GM21786 (cell line): ENCODE data around the gene BDKRB2.

Experiments
- ATAC-seq: cut with Tn5 transposase; IDR thresholded peaks from one replicate; pipeline ENCODE4 v1.9.1; 2021; ENCODE audit not compliant: unreplicated experiment

Gene BDKRB2

DNA sequence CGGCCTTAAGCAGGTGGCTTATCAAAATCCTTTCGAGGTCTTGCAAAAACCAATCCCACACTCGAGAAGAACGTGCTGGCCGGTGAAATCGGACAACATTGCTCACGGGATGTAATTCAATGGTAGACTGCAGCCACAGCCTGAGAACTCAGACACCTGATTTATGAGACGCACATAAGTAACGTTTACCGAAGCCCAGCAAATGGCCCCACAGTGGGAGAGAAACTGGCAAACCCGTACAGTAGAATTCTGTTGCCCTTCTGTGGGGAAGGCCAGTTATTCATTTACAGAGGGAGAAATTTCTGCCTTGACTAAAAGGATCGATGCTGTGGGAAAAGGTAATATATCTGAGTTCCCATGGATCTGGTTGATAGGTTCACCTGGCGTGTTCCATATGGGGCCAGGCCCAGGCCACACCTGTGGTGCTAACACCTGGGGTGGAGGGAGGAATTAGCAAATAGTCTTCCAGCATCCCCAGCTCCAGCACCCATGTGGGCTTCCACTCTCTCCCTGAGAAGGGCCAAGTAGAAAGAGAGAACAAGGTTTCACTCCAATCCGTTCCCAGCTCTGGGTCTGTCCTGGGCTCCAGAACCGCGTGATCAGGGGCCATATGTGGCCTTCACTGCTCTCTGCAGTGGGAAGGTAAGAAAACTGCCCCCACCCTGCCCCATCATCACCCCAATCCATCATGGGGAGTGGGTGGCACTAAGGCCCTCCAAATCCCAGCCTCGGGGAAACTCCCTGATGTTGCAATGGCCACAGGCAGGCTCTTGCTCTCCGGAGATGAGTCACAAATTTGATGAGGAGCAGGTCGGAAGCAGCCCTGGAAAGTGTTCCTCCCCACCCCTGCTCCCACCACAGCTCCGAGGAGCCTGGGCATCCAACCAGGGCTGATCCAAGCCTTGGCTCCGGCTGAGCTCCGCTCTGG, 64.1 kb downstream of the BDKRB2 start:
- no peak for ATAC-seq

DNA sequence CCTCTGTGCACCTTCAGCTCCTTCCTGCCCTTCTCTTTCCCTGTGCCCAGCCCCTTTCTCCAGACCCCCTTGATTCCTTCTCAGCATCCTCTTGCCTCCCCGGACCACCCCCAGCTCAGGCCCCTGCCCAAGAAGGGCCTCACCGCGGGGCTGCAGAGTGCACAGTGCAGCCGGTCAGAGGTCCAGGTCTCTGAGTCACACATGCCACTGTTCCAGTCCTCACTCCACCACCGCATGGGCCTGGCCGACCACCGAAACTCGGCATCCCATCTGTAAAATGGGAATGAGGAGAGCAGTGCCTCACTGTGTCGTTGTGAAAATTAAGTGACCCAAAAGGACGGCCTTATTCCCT, 64.7 kb downstream of the BDKRB2 start:
- ATAC-seq = no peak

GRCh38 chr14:96270565-96271420, 66.2 kb downstream of the BDKRB2 start:
- ATAC-seq = no peak

- ATAC-seq = no peak
These were observed 66.8 kb downstream of the BDKRB2 start for GRCh38 chr14:96271421-96271762.

DNA sequence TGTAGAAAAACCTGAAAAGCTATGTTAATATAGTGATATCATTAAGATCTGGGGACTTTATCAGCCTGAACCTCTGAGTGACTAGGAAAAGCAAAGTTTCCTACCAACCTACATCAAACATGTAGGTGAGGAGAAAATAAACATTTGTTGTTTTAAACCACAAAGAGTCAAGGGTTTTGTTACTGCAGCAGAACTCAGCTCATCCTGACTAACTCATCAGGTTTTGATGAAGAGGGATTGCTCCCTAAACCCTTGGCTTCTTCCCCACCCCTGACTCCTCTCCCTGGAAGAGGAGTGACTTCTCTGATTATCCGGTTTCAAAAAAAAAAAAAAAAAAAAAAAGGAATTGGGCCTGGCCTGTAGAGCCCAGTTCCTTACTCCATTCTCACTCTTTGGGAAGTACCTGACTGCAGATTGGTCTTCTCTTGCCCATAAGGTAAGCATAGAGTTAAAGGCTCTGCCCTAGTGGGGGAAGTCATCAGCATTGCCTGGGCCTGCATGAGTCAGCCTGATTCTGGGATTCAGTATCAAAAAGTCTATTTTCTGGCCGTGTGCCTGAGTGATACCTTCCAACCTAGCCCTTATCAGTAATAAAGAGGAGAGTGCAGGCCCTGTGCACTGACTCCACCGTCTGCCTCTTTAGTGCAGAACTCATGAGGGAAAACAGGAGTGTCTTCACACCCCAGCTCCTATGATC, 68.3 kb downstream of the BDKRB2 start:
- no peak for ATAC-seq

- ATAC-seq = no peak
These were observed 69.0 kb downstream of the BDKRB2 start for GRCh38 chr14:96273629-96274028.

- ATAC-seq = no peak
These were observed 69.5 kb downstream of the BDKRB2 start for GRCh38 chr14:96274122-96274521.

GRCh38 chr14:96274543-96274942, 69.9 kb downstream of the BDKRB2 start:
- ATAC-seq = no peak

DNA sequence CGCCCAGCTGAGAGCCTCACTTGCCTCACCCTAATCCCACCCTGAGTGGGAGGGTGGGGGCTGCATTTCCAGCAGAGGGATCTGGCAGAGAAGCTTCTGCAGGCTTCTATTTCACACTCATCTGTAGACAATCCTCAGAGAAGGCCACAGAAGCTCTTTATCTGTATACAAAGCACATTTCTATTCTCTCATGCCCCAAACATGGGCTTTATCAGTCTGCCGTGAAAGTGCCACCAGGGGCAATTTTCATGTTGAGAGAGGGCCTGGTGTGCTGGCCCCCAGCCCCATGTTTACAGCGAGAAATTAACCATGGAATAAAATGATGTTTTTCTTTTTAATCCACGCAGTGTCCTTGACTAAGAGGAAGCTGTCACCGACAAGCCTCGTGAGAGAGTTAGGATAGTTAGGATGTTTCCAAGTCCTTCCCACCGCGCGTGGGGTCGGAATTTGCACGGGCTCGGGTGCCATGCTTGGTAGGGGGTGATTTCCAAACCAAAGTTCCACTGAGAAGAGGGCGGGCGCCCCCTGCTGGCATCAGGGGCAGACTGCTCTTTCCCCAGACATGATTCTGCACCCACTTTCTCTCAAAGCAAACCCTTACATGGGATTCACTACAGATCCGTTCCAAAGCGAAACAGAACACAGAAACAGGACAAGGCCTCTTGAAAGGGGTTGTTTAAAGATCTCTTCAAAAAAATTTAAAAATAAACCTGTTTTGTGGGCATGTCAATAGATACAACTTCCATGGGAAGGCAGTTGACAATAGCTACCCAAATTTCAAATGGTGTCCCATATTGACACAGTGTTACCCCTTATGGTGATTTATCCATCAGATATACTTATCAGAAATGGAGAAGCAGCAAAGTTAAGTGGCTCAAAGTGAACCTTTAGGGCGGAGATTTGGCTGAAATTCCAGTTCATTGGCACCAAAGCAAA, 70.8 kb downstream of the BDKRB2 start:
- no peak for ATAC-seq

DNA sequence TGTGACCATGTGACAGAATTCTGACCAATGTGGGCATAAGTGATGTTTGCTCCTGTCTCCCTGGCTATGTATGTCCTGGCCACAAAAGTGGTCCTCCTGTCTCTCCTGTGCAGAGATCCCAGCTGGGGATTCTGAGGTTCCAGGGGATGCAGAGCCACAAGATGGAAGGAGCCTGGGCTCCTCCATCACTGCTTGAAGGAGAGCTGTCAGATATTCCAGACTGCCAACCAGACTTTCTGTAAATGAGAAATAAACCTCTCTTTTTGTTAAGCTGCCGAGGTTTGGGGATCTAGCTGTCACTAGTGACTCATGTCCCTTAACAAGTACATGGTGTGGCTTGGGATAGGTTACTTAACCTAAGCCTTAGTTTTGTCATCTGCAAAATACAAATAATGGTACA, 73.3 kb downstream of the BDKRB2 start:
- ATAC-seq = no peak

DNA sequence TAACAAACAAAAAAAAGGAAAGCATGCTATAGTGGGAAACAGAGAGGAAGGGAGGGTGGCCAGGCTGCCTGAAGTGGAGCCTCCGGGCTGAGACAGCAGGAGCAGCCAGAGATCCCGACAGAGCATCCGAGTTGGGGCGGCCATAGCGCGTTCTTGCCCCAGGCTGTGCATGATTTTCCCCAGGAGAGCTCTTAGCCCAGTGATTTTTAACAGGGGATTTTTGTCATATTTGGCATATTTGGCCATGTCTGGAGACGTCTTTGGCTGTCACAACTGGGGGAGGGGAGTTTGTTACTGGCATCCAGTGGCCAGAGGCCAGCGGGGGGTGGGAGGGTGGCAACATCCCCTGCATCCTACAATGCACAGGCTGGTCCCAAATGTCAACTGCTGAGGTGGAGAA, 74.9 kb downstream of the BDKRB2 start:
- ATAC-seq = no peak

GRCh38 chr14:96280104-96280503, 75.5 kb downstream of the BDKRB2 start:
- no peak for ATAC-seq

GRCh38 chr14:96281486-96281885, 76.8 kb downstream of the BDKRB2 start:
- ATAC-seq = no peak

- no peak for ATAC-seq
These were observed 79.4 kb downstream of the BDKRB2 start for GRCh38 chr14:96284008-96284407.

DNA sequence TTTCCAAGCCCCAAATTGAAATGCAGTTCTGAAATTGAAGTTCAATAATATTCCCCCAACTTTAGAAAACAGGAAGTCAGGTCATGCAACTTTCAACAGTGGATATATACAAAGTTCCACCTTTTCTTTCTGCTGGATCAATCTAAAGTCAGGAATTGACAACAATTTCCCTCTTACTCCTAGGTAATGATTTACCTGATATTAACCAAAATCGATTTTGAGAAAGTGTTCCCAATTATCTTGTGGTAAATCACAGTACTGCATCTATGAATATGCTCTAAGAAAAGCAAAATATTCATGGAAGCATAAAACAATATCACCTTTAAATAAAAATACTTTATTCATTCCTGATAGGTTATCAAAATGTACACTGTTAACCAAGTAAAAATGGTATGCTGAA, 79.8 kb downstream of the BDKRB2 start:
- no peak for ATAC-seq

GRCh38 chr14:96285667-96286066, 81.0 kb downstream of the BDKRB2 start:
- no peak for ATAC-seq

- ATAC-seq = no peak
These were observed 81.6 kb downstream of the BDKRB2 start for GRCh38 chr14:96286251-96286650.

- no peak for ATAC-seq
These were observed 83.2 kb downstream of the BDKRB2 start for GRCh38 chr14:96287856-96288255.
